ENCODE data around the gene MRPL20.
A peak's percentile ranks its signal among the peaks of the same experiment; 100 is the strongest.
"Not testable (repeated sequence)": the region's sequence is repeated elsewhere in the genome, so short reads cannot be mapped to it uniquely, and the experiment has no call there.

Gene MRPL20

GRCh38 chr1:1437033-1437903 lies 30.2 kb upstream of the MRPL20 start:
- DNase-seq (ENCODE audit: low read depth): no peak

GRCh38 chr1:1436630-1437032 lies 29.5 kb upstream of the MRPL20 start:
- no peak for DNase-seq (ENCODE audit: low read depth)

GRCh38 chr1:1435911-1436629 lies 29.0 kb upstream of the MRPL20 start:
- no peak for DNase-seq (ENCODE audit: low read depth)

GRCh38 chr1:1435106-1435903 lies 28.2 kb upstream of the MRPL20 start, which contains the start of gene VWA1:
Gene VWA1, plus strand, starts transcription at chr1:1435690. Its CDS starts 59 bp downstream, at chr1:1435749.
- DNase-seq (ENCODE audit: low read depth): no peak

- DNase-seq (ENCODE audit: low read depth): no peak
Measured at GRCh38 chr1:1434824-1435105, 27.7 kb upstream of the MRPL20 start.

- DNase-seq (ENCODE audit: low read depth): no peak
Measured at GRCh38 chr1:1434131-1434823, 27.2 kb upstream of the MRPL20 start.

- no peak for DNase-seq (ENCODE audit: low read depth)
Measured at GRCh38 chr1:1433804-1434130, 26.7 kb upstream of the MRPL20 start.

- DNase-seq (ENCODE audit: low read depth): no peak
Measured at GRCh38 chr1:1432951-1433803, 26.1 kb upstream of the MRPL20 start.

- no peak for DNase-seq (ENCODE audit: low read depth)
Measured at GRCh38 chr1:1432274-1432950, 25.3 kb upstream of the MRPL20 start.

GRCh38 chr1:1431845-1432273 lies 24.8 kb upstream of the MRPL20 start:
- no peak for DNase-seq (ENCODE audit: low read depth)

- no peak for DNase-seq (ENCODE audit: low read depth)
Measured at GRCh38 chr1:1430992-1431844, 24.1 kb upstream of the MRPL20 start.

- DNase-seq (ENCODE audit: low read depth): peak; percentile 35
Measured at GRCh38 chr1:1430114-1430982, 23.3 kb upstream of the MRPL20 start.

GRCh38 chr1:1429671-1430073 lies 22.6 kb upstream of the MRPL20 start:
- no peak for DNase-seq (ENCODE audit: low read depth)

- DNase-seq (ENCODE audit: low read depth): not testable (repeated sequence)
Measured at GRCh38 chr1:1428967-1429366, 21.9 kb upstream of the MRPL20 start.

GRCh38 chr1:1428174-1428573 lies 21.1 kb upstream of the MRPL20 start:
- no peak for DNase-seq (ENCODE audit: low read depth)

GRCh38 chr1:1427820-1428148 lies 20.7 kb upstream of the MRPL20 start:
- no peak for DNase-seq (ENCODE audit: low read depth)

GRCh38 chr1:1427106-1427819 lies 20.2 kb upstream of the MRPL20 start:
- DNase-seq (ENCODE audit: low read depth): no peak

- DNase-seq (ENCODE audit: low read depth): no peak
Measured at GRCh38 chr1:1426496-1427105, 19.5 kb upstream of the MRPL20 start.

All from fibroblast of the conjunctiva (primary cell).